NCI-H526 treated with DMSO at 0.1 percent for 48 hours (cell line): ENCODE data around the gene ANKS1B.
"Not testable (repeated sequence)": the region's sequence is repeated elsewhere in the genome, so short reads cannot be mapped to it uniquely, and the experiment has no call there.

ENCODE experiments used
- DNase-seq: peaks from one replicate; lab custom pipeline; 2025; lab: John Stamatoyannopoulos, UW

Gene ANKS1B

DNA sequence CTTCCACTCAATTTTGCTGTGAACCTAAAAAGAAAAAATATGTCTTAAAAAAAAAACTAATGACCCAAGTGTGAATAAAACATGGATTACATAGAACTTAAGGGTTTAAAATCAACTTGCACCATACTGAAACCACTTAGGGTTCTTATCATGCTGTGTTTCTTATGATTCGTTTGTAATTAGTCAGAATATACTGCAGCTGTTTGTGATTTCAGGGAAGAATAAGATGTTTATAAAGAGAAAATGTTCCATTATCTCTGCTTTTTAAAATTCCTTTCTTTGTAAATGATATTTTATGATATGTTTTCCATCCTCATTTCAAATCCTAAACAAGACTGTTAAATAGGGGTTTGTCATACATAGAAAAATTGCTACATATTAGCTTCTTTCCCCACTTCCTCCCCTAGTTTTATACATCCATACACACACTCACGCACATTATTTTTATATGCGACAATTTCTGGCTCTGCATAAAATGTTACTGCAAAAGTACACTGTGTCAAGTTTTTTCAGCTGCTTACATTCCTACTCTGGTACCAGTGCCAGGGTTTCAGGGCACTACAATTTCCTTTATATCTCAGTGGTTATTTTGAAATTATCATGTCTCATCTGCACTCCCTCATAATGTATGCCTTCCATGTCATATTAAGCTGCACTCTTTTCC, 612.3 kb downstream of the ANKS1B start:
- no peak for DNase-seq

DNA sequence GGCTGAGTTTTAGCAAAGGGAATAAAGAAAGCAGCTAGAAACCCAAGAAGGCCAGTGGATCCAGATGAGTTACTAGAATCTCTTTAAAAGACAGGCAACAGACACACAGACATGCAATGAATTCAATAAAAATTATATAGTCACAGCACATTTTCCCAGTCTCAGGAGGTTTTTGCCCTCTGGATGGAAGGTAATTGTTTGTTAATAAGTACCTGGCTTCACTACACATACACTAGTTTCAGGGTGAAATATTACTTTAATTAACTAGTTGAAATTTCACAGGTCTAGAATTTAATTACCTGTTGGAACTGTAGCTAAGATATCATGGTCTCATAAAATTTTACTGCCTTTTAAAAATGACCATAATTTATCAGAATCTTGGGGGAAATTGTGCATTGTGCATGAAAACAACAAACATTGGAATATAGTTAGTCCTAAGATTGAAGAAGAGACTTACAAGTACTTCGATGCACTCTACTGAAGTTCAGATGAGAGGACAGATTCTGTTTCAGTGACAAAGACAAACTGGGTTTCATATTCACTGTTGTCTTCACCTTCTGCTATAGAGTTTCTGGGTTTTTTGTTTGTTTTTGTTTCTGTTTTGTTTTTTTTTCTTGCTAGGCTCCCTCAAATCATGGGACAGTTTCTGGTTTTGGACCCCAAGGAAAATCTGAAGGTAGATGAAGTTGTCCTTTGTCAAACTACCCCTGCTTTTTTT, 614.2 kb downstream of the ANKS1B start:
- no peak for DNase-seq

DNA sequence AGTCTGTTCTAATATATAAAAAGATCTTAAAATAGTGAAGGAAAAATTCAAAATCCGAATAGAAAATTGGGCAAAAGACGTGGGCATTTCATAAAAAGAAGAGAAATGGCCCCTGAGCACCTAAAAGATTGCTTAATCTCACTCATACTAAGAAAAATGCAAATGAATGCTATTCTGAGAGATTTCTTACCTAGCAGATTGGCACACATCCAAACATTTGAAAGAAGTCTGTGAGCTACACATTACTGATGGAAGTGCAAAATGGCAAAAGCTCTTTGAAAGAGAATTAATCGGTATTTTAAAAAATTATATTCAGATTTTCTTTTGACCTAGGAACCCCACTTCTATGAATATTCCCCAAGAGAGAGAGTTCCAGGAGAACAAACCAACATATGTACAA, 617.6 kb downstream of the ANKS1B start:
- DNase-seq, result no peak

DNA sequence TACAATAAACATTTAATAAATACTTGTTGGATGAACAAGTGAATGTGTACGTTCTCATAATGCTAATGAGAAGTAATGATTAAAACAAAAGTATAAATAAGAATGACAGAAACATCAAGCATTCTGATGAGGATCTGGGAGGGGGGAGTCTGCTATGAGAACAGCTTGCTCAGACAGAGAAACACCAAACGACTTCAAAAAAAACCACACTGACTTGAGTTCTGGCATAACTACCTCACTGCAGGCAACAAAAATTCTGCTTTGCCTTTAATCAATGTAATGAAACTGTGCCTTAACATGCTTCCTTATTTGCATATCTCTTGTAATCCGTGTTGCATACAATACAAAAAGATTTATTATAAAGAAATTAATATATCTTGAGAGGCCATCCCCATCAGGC, 632.5 kb downstream of the ANKS1B start:
- DNase-seq, result no peak

DNA sequence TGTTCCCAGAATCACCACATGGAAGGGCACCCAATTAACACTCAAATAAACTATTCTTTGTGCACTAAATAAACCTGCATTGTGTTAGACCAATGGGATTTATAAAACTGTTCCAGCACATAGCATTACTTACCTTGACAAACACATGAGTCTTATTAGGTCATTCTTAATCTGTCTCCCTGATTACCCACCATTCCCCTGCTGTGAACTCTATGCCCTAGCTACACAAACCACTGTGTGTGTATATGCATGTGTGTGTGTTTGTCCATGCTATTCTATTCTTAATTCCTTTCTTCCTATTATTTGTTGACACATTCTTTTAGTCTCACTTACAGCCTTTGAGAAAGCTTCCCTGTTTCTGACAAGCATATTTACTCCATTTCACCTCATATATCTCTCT, 640.8 kb downstream of the ANKS1B start:
- DNase-seq, result no peak

DNA sequence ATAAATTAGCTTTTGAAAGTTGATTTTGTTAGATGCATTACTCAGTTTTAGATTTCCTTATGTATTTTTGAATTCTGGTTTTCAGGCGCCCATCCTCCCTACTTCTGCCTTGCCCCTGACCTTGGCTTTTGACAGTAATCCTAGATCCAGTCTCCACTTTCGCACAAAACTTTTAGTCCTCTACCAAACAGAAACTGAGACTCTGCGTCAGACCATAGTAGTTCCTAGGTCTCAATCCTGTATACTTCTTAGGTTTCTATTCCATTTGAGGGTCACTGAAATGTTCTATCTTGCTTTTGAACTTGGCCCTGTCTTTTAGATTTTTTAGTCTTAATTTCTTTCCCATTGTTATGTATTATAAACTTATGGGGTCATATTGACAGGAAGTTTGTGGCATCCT, 645.1 kb downstream of the ANKS1B start:
- DNase-seq, result no peak

DNA sequence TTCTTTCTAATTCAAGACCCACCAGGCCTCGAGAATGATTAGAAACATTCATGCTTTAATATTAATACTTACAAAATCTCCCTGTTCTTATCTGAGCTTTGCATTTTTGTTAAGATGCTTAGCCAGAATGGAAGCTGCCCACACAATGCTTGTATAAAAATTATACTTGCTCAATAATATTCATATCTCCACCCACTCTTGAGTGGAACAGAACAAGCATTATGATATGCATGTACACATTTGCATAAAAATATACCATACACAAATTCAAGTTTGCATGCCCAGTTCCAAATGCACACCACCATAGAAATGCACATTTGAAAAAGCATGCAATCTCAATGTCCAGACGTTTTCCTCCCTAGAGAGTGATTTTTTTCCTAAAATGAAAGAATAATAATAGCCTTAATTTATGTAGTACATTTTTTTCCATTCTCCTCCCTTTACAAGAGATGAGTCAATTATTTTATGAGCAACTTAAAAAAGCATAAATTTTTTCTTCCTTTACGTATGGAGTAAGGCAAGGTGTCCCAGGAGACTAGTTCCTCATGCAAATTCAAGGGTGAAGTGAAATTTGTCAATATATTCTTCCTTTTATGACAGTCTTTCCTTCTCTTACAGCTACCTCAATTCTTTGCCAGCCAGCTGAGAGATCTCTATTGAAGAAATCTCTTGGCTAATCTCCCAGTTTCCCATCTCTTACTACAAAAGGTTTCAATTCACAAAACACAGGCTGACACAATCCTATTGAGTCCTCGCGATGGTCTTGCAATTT, 650.3 kb downstream of the ANKS1B start:
- peak; percentile 97 for DNase-seq

DNA sequence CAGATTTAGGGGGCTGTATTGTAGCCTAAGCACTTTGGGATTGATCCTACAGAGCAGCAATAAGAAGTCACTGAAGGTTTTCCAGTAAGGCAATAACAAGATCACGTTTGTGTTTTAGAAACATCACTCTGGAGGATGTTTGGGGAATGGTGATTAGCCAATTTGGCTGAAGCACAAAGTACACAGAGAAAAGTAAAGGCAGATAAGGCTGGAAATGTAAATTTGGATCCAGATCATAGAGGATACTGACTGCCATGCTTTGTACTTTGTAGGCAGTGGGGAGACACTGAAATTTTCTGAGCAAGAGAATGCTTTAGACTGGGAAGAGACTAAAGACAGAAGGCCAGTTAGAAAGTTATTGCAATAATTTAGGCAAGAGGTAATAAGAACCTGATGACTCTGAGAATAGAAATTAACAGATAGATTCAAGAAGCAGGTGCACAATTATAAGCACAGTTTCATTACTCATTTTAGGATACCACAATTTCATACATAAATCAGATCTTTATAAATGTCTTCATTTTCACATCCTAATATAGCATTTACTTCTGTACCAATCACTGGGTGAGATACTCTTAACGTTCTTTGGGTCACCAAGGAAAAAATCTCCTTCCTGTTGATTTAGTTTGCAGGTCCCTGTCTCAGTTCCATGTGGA, 651.7 kb downstream of the ANKS1B start:
- DNase-seq, result no peak

DNA sequence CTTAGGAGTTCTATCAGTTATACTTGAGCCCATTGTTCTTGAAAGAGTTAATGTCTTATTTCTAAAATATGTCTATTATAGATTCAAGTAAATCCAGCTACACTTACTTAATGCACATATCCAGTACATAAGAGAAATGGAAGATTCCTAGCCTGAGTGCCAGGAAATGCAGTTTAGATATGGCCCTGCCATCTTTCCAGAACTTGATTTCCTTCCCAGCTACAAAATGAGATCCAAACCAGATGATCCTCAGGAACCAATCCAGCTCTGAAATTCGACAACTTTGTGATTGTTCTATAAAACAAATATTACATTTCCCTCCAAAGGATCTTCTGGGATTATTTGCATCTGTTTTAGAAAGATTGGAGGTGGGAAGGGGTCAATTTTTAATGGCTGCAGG, 654.5 kb downstream of the ANKS1B start:
- DNase-seq, result no peak

DNA sequence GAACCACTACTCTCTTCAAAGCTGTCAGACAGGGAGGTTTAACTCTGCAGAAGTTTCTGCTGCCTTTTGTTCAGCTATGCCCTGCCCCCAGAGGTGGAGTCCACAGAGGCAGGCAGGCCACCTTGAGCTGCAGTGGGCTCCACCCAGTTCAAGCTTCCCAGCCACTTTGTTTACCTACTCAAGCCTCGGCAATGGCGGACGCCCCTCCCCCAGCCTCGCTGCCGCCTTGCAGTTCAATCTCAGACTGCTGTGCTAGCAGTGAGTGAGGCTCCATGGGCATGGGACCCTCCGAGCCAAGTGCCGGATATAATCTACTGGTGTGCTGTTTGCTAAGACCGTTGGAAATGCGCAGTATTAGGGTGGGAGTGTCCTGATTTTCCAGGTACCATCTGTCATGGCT, 663.5 kb downstream of the ANKS1B start:
- not testable (repeated sequence) for DNase-seq

DNA sequence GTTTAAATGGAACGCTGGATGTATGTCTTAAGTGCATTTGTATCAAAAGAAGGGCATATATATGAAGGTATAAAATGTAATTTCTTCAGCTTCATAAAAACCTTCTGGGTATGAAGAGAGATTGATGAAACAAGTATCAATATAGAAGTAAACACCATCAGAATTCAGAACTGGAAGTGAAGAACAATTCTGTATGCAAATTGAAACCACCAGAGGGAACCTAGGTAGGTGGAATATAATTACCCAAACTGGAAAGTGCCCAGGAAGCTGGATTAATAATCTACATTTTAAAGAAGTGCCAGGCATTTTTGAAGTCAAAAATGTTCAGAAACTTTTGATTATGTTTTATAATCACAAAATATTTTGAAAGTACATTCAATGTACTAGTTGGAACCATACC, 673.4 kb downstream of the ANKS1B start:
- DNase-seq, result no peak

DNA sequence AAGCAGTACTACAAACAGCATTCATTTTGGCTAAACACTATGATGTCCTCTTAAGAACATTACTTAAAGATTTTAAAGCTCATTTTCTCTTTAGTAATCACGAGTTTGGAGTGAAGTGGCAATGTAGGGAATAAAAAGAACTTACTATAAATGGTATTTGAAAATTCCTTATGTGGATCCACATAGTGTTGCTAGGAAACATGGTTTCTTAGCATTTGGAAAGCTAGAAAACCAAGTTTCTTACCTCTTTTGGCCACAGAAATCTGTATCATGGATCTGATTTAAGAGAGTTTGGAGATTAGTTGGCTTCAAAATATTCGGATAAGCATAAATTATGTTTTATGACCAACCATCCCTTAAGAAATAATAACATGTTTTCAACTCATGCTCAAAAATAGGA, 674.9 kb downstream of the ANKS1B start:
- DNase-seq, result no peak

DNA sequence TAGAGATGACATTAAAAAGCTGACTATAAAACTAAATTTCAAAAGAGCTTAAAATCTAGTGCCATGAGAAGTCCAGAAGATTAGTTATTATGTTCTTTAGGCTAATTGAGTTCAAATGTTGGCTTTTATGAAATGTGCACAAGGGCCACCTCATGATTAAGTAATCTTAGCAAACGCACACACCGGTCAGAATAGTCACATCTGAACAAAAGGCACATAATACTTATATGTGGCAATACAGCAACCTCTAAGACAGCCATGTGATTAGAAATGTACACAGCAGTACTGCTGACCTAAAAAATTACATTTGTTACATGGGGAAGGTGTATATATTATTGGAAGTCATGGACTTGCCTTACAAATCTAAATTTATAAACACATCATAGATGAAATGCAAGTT, 681.9 kb downstream of the ANKS1B start:
- DNase-seq, result no peak

DNA sequence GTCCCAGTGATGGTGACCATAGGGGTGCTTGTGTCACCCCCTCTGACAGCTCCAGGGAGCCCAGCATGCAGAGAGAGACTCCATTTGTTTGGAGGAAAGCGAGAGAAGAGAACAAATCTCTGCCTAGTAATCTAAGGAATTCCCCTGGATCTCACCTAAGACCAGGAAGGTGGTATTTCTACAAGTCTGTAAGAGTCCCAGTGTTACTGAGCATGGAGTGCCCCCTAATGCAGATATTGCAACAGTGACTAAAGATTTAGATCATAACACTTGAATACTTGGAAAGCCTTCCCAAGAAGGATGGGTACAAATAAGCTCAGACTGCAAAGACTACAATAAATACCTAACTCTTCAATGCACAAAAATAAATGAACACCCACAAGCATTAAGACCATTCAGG, 697.6 kb downstream of the ANKS1B start:
- no peak for DNase-seq

DNA sequence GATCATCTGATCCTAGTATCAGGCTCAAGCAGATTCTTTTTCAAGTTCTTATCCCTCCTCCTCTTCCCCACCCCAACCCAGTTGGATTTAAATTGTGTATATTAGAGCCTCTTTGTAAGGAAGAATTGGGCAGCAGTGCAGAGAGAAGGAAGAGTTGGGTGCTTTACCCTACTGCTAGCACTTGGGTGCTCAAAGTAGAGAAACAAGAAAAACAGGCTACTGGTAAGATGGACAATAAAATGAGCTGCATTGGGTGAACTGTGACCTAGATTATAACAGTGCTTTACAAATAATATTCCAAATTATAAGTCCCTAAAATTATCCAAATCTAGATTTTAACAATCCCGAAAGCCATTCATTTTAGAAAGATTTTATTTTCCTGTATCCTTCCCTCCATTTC, 700.6 kb downstream of the ANKS1B start:
- no peak for DNase-seq

DNA sequence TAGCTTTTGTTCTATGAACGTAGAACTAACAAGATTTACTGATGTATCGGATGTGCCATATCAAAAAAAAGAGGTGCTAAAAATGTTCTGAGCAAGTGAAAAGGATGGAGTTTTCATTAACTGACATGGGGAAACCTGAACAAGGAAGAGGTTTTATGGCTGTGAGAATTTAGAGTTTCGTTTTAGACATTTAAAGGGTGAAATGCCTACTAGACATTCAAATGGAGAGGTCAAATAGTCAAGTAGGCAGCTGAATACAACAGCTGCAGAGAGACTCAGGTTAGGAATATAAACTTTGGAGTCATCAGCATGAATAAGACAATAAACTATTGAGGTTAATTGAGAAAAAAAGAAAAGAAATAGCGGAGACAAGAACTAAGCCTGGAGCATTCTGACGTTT, 702.1 kb downstream of the ANKS1B start:
- no peak for DNase-seq

DNA sequence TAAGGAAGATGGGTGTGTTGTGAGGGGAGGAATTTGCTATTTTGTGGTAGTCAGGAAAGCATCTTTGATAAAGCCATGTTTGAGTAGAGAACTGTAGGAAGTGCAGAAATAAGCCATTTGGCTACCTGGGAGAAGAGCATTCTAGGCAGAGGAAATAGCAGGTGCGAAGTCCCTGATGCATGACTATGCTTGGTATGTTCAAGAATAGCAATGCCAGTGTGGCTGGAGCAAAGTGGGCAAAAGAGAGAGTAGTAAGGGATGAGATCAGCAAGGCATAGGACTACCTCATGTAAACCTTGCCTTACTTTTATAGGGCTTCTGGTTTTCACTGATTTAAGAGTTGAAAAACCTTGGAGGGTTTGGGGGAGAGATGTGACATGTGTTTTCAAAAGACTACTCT, 702.6 kb downstream of the ANKS1B start:
- DNase-seq, result no peak

DNA sequence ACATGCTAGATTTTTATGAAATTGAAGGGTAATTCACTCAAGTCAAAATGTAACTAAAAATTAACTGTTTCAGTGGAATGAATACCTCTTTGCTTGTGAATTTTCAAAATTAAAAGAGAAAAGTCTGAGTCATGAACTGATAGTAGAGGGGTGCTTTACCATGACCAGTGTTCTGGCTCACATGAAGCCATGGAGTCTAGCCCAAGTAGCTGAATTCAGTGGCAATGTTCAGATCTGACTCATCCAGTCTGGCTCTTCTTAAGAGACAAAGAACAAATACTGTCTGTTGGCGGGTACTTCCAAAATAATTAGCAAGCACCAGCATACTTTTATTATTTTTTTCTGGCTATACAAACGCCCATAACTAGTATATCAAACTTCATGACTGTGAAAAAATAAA, 703.5 kb downstream of the ANKS1B start:
- no peak for DNase-seq

DNA sequence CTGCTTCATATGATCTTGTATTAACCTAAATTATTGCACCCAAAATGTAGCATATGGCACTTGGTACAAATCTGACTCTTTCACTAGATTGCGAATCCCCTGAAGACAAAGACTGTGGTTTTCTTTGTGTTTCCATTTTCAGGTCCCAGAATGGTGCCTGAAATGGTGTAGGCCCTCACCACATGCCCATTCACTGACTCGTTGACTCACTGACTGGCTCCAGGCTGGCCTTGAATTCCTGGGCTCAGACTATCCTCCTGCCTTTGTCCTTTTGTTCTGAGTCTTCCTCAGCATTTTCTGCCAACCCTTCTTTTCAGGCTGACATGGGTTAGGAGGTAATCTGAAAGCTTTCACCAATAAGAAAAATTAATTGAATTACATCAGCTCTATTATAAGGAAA, 705.8 kb downstream of the ANKS1B start:
- no peak for DNase-seq

DNA sequence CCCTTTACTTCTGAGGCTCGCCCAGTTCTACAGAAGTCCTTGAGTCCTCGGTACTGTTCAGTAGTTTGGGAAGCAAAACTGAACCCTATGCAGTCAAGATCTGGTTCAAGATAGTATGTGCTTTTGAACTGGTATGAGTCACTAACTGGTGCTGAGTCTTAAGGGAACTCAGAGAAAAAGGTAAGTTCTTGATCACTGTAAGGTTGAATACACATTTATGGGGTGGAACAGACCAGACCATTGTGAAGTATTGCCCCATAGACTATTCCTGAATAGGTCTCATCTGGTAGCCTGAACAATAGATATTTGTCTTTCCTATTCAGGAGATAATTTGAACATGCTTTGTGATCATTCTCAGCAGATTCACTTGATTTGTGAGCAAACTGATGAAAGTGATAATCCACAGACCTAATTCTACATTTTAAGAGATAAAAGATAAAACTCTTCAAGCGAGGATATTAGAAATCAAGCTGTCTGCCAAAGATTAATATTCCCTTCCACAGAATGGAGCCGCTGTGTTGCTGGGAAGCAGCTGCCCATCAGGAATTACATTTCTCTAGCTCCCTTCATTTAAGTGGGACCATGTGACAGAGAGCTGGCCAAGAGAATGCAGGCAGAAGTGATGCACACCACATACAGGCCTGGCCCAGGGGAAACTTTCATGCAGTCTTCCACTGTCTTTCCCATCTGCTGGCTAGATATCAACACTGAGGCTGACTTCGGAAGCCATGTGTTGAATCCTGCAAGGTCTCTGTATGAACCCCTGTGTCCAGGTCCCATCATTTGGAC, 707.0 kb downstream of the ANKS1B start:
- DNase-seq, result no peak

DNA sequence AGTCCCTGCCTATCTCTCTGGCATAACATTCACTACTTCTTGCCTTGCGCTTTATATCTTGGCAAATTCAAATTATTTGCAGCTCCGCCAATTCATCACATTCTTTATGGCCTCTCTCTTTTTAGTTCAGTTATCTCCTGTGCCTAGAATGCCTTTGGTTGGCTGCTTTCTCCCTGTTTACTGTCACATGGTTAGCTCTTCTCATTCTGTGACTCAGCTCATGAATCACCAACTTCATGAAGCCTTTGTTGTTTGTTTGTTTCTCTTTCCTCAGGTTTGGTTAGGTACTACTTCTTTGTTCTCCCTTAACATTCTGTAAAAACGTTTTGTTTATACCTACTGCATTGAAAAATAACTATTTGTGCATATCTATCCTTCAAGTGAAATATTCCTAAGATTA, 713.7 kb downstream of the ANKS1B start:
- no peak for DNase-seq

DNA sequence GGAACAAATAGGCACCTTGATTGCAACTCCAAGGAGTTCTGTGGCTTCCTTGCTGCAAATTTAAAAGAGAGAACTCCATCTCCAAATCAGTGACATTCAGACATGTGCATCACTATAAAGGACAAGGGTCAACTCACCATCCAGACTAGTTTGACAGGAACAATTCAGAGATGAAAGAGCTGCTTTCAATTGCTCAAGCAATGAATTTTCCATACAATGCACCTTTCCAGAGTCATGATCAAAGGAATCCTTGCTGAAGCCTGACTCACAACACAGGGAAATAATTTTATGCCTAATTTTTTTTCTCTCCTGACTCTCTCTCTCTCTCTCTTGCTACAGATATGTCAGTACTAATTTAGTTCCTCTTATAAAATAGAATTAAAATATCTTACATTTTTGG, 717.7 kb downstream of the ANKS1B start:
- DNase-seq, result no peak
